Fibroblast of skin of back (primary cell): ENCODE data around the gene ATOSB. TPM values are rescaled to one million over a fixed set of nuclear protein-coding genes. Genes with fewer than 3 reads are reported as not detected.
A peak's percentile ranks its signal among the peaks of the same experiment; 100 is the strongest.
"Not testable (repeated sequence)": the region's sequence is repeated elsewhere in the genome, so short reads cannot be mapped to it uniquely, and the experiment has no call there.

Experiments used
- DNase-seq: peaks from one replicate; pipeline ENCODE4 v3.0.0-alpha.2; 2013
- polyA plus RNA-seq, 2 experiments: library from polyadenylated mRNA; unstranded; fragments of 120-200 nt; gene quantifications; one replicate each; pipeline ENCODE4 v1.2.1, GENCODE V29; 2013; ENCODE audit not compliant: insufficient read length in 2 of 2

The ATOSB gene, protein sequence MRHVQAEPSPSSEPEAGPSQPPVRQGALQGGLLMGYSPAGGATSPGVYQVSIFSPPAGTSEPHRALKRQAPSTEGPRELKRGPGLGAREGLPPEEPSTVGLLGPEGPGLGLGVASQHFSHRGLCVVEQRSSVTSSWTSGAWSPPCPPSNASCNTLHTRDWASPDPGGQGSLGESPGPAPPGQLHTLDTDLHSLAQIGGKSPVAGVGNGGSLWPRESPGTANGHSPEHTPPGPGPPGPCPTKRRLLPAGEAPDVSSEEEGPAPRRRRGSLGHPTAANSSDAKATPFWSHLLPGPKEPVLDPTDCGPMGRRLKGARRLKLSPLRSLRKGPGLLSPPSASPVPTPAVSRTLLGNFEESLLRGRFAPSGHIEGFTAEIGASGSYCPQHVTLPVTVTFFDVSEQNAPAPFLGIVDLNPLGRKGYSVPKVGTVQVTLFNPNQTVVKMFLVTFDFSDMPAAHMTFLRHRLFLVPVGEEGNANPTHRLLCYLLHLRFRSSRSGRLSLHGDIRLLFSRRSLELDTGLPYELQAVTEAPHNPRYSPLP
- 48.0 TPM for polyA plus RNA-seq (2013, experiment 1 of 2; ENCODE audit: insufficient read length)
- 53.3 TPM for polyA plus RNA-seq (2013, experiment 2 of 2; ENCODE audit: insufficient read length)

DNA sequence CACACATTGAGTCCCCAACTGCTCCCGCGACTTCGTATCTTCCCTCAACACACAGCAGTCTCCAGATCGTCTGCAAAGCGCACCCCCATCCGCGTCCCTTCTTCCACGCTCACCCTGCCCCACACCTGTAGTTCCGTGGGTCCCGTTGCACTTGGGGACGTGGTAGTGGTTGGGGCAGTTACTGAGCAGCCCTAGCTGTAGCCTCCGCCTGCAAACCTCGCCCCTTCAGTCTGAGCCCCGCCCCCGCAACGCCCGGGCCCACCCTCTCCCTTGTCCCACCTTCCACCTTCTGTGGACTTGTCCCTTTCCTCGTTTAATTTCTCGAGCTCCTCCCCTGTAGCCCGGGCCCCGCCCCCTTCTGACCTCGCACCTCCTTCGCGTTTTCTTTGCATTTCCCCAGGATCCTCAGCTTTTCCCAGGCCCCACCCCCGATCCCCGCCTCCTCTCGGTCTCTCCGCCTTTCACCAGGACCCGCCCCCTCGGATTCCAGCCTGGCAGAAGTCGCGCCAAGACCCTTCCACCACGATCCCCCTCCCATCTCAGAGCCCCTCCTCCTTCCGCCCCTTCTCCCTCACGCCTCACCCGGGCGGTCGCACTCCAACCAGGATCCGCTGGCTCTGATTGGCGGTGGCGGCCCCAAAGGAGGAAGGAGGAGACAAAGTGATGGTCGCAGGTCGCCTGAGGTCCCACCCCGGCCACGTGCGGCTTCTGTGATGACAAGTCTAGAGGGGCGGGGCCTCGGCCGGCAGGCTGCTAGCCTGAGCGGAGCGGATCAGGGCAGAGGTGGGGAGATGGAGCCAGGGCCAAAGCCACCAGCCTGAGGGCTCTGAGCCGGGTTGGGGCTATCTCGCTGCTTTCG is at the start of gene ATOSB:
TSS of gene ATOSB (minus strand) at position 183 of the 859 bp plus-strand sequence. CDS start 7,588 bp downstream, outside the sequence.
- peak; percentile 98 for DNase-seq

DNA sequence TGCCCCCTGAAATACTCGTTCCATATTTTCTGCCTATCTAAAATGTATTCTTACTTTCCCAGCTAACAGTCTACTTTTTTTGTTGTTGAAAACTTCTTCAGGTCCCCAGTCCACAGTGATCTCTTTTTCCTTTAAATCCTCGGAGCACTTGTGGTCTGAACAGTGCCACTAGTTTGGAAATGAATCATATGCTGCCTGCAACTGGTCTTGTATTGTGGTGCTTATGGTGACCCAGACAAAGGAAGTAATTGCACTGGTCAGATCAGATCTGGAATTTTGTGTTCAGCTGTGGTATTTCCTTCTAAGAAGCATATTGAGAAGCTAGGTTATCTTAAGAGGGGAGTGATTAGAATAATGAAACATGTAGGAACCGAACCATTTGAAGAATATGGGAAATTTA is 49.0 kb upstream of the ATOSB start:
- DNase-seq = peak; percentile 27

DNA sequence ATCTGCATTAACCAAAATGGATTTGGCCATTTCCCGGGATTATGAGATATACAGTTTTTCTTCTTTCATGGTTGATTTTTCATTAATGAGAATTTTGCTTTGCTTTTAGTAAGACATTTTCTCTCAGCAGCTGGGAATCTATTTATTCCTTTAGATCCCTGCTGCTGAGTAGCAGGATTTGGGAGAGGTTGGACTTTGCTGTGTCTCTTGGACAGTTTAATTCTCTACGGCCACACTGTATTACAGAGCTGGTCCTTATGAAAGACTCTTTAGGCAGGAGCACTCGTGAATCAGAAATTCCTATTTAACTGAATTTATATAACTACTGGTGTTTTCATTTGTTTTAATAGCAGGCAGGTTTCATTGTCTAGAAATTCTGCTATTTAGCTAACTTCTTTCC is 47.8 kb upstream of the ATOSB start:
- DNase-seq = no peak

DNA sequence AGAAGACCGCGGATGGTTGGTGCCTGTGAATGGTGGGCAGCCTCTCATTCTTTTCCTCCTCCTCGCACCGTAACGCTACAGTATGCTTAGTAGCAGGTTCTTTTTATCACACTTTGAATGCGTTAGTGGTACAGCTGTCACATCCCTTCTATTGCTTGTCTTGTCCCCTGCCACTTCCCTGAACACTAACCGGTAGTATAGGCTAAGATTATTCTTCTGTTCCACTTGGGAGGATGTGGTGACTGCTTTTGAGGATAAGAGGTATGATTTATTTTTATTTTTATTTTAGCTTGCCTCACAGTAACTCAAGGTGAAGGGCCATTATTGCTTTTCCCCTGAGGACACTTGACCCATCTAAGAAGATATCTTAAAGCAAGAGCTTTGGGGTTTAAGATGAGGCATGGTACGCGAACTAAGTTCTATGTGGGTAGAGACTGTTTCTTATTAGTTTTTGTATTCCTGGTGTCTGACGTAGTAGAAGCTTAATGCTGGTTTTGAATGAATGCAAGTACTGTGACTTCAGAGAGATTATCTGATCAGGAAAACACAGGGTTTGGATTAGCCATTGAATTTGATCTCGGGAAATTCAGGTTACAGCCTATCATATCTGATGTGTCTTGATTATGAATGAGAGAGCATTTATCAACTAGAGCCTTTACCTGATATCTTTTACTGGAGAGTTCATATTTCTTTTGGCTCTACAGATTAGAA is 47.1 kb upstream of the ATOSB start:
- DNase-seq = no peak

DNA sequence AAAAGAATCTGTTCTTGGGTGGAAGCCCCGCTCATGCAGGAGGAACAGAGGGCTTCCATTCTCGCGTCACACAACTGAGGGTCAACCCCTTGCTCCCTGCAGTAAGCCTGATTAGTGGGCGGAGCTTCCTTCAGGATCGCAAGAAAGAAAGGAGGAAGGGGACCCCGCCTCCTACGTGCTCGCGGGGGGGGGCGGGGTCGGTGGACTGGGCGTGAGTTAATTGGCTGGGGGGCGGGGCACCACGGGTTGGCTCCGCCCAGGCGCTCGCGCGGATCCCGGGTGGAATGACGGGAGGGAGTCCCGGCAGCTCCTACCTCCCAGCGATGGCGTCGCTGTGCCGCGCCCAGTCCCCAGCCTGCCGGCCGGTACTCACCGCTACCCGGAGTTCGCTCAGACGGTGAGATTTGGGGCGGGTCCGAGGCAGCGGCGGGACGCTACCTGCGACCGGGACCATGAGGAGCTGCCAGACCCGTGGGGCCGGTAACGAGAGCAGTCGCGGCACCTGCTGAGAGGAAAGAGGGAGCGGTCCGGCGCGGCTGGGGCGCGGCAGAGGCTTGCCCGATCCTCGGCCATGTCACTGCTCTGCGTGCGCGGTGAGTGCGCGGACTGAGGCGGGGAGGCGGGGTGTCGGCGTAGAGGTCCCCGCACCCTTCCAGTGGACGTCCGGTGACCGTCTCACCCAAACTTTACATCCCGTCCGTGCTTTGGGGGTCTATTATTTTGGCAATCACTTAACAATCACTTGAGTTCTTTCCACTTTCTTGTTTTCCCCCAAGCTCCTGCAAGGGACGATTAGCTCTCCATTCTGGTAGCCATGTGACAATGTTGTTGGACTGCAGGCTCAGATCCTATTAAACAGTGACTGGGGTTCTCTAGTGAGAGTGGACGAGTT is 46.3 kb upstream of the ATOSB start, which contains the start of gene UNC13B:
TSS of gene UNC13B (plus strand) at position 297 of the 892 bp plus-strand sequence. CDS start at position 572, 275 bp downstream.
- DNase-seq = peak; percentile 93

DNA sequence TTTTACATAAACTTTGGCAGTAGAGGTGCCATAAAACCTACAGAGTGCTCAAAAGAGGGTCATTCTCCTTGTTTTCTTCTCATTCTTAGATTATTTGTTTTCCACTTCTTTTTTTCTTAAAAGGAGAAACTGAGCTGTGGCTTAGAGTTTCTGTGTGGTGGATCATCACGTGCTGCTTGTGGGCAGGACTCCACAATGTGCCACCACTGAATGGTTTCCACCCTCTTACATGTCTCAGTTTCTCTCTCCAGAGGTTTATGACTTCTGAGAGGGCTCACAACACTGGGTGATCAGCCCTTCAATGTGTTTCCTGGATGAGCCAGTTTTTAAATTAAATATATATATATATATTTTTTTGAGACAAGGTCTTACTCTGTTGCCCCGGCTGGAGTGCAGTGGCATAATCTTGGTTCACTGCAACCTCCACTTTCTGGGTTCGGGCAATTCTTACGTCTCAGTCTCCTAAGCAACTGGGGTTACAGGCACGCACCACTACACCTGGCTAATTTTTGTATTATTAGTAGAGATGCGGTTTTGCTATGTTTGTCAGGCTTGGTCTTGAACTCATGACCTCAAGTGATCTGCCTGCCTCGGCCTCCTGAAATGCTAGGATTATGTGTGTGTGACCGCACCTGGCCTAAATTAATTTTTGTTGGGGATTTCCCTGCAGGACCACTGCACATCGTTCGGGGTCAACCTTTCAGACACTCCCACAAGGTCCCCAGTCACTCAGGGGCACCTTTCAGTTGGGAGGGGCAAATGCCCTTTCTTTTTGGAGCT is 43.0 kb upstream of the ATOSB start:
- DNase-seq = no peak

DNA sequence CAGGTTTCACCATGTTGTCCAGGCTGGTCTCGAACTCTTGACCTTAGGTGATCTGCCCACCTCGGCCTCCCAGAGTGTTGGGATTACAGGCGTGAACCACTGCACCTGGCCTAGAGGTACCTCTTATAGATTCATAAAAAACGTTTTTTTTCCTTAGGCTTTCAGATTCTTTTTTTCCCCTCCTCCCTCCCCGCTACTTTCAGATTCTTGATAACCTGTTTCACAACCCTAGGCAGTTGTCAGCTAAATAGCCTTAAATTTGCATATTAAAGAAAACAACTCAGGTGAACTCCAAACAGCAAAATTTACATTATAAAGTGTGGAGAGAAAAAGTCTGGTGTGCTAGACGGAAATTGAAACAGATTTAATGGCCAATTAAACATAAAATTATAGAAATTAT is 42.2 kb upstream of the ATOSB start:
- DNase-seq = not testable (repeated sequence)

DNA sequence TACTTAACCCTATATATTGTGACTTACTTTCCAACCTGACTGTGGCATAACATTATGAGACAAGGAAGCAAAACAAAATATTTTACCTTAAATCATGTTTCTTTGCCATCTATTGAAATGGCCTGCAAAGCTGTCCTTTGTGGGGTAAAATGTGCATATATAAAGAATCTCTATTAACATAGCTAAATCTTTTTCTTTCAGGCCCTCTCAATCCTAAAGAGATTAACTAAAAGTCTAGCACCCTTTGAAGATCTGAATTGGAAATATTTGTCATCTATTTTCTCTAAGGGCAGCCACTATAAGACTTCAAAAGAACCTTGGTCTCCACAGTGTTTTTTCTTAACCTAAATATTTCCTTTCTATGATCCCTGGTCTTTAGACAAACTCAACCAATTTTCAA is 41.1 kb upstream of the ATOSB start:
- no peak for DNase-seq

DNA sequence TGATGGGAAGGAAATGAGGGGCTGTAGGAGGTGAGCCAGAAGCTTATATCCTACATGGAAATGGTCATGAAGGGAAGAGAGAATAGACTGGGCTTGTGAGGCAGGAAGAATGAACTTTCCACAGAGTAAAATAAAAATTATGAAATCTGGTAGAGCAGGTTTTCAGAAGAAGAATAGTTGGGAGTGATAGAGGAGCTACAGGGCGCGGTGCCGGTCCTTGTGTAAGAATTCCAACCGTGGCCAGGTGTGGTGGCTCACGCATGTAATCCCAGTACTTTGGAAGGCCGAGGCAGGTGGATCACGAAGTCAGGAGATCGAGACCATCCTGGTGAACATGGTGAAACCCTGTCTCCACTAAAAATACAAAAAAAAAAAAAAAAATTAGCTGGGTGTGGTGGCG is 37.3 kb upstream of the ATOSB start:
- DNase-seq = no peak

DNA sequence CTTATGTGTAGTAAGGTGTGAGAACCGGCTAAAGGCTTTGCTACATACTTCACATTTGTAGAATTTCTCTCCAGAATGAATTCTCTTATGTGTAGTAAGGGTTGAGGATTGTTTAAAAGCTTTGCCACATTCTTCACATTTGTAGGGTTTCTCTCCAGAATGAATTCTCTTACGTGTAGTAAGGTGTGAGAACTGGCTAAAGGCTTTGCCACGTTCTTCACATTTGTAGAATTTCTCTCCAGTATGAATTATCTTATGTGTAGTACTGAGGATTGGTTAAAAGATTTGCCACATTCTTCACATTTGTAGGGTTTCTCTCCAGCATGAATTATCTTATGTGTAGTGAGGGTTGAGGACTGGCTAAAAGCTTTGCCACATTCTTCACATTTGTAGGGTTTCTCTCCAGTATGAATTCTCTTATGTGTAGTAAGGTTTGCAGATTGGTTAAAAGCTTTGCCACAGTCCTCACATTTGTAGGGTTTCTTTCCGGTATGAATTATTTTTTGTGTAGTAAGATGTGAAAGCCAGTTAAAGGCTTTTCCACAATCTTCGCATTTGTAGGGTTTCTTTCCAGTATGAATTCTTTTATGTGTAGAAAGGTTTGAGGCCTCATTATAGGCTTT is 32.4 kb upstream of the ATOSB start:
- not testable (repeated sequence) for DNase-seq

DNA sequence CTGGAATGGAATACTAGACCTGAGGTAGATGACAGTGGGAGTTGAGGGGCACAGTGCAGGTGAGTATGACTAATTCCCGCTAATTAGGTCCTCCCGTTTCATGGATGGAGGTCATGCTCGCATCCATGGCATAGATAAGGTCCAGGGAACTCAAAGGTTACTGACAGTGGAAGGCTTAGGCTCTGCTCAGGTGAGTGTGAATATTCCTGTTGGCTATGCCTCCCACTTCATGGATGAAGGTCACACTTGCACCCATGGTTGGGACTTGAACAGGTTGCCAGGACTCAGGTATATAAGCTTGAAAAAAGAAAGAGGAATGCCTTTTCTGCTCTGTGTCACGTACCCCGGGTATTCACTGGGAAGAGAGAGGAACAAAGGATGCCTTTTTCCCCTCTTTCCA is 26.4 kb upstream of the ATOSB start:
- DNase-seq = no peak

DNA sequence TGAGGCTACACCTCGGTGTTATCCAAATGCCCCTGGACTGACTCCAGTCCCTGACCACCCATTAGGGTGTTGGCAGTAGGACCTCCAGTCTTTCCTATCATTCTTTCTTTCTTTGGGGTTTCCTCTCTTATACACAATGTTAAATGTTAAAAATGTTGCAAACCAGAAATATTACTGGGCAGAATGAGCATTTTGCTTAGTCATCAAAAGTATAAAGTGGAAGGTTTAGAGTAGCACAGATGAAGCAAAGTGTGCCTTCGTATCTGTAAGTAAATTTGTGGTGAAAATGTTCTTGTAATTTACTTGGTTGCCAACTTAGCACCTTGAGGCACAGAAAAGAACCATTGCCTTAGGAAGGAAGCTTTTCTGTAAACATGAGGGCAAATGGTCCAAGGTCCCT is 24.4 kb upstream of the ATOSB start:
- no peak for DNase-seq

DNA sequence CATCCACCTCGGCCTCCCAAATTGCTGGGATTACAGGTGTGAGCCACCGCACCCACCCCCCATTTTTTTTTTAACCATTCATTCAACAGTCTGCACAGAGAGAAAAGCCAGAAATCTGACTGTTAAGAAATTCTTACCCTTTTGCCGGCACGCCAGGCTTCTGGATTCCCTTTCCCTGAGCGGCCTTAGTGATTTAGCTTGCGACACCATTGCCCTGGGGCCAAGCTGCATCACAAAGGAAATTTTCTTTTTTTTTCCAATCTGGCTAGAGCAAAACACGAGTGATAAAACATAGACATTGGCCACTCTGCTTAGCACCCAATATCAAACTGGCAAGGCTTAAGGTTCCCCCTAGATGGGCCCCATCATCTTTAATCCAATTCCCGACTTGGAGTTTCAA is 21.2 kb upstream of the ATOSB start:
- no peak for DNase-seq

DNA sequence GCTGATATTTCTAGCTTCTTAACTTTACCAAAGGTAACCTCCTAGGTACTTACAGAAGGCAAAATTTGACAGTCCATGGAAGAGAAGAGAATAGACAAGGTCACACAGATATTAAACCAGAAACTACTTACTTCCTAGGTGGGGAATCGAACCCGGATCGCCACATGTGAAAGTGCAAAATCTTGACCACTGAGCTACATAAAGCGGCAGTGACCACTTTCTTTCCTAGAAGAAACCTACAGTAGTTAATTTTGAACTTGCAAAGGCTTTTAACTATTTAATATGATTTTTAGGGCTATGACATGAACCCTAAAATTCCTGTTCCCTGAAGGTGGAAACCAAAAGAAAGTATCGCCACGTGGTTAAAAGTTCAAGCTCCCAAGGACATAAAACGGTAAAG is 20.3 kb upstream of the ATOSB start:
- DNase-seq = no peak

DNA sequence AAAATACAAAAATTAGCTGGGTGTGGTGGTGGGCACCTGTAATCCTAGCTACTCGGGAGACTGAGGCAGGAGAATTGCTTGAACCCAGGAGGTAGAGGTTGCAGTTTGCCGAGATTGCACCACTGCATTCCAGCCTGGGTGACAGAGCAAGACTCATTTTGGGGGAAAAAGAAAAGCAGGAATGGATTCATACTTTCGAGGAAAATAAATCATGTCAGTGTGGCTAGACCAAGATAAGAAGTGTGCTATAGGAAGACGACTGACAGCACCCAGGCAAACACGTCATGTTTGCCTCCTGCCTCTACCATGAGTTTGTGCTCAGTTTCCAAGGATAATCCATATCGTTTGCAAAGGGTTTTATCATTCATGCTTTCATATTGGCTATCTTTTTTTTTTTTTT is 19.3 kb upstream of the ATOSB start:
- no peak for DNase-seq

DNA sequence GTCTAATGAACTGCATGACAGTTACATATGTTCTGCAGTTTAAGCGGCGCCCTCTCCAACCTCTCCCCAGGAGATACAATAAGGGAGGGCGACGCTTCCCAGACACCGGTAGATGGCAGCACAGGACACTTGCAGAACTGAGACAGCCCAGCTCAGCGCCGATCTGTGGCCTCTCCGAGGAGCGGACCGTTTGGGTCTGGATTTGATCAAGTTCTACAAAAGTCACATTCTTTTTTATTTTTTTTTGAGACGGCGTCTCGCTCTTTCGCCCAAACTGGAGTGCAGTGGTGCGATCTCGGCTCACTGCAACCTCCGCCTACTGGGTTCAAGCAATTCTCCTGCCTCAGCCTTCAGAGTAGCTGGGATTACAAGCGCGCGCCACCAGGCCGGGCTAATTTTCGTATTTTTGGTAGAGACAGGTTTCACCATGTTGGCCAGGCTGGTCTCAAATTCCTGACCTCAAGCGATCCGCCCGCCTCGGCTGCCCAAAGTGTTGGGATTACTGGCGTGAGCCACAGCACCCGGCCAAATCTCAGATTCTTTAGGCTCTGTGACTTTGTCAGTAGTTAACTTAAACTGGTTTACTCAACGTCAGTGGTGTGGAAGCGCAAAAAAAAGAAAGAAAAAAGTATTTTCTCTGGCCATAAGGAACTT is 1.4 kb upstream of the ATOSB start:
- peak; percentile 92 for DNase-seq

DNA sequence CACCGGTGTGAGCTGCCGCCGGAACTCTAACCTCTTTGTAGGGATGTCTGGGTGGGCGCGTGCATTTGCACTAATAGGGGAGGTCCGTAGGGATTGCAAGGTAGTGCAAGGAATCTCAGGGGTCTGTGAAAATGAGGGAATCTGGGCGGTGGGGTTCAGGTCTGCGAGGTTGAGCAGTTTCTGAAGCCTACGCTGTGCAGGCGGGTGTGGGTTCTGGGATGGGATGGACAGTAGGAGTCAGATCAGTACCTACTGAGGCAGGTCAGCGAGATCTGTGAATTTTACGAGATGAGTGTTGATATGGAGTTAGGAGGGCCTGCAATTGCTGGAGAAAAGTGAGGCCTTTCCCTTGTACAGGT is 856 bp upstream of the ATOSB start:
- no peak for DNase-seq

DNA sequence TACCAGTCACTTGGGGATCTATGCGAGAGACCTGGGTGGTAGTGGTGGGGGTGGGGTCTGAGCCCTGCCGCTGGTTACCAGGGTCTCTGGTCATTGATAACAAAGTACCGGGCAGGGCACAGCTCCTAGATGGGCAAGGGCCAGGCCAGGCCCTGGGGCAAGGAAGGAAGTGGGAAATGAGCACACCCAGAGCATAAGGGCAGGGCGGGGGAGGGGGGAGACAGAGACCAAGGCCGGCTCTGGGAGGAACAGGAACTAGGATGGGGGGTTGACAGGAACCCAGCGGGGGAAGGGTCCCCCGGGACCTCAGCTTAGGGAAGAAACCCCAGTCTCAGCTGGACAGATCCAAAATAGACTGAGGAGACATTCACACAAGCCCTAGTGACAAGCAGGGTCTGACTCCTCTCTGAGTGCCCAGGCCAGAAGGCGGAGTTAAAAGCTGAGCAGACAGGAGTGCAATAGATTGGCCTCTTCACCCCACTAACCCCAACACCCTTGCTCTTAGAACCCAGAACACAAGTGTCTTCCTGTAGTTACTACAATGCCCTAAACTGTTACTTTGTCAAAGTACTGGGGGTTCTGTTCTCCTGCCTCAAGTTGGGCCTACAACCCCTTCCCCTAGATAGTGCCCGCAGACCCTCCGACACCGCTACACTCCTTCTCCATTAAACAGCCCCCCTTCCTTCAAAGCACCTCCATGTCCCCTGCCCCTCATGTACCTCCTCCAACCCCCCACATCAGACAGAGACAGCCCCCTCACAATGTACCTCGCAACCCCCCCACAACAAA is 628 bp downstream of the ATOSB start:
- peak; percentile 81 for DNase-seq
